Measurements from ENCODE around the gene ANKRD22.
A peak's percentile ranks its signal among the peaks of the same experiment; 100 is the strongest.

The ANKRD22 gene

GRCh38 chr10:88854684-88855083 lies 3.0 kb upstream of the ANKRD22 start:
- TF ChIP-seq USF1 (IDR thresholded peaks at IDR 0.05): no peak
- TF ChIP-seq YY1 (IDR thresholded peaks at IDR 0.05; ENCODE audit: low read depth): no peak
- no peak for TF ChIP-seq RAD21 (IDR thresholded peaks at IDR 0.05; ENCODE audit: low read depth)
- TF ChIP-seq EP300 (IDR thresholded peaks at IDR 0.05; ENCODE audit: borderline replicate concordance): no peak
- TF ChIP-seq FOXM1 (IDR thresholded peaks at IDR 0.05; ENCODE audit: borderline replicate concordance, low read depth): no peak
- TF ChIP-seq TEAD4 (IDR thresholded peaks at IDR 0.05): no peak
- TF ChIP-seq CEBPB (IDR thresholded peaks at IDR 0.05): no peak
- no peak for TF ChIP-seq TCF12 (IDR thresholded peaks at IDR 0.05; ENCODE audit: low read depth)
- no peak for TF ChIP-seq NFIC (IDR thresholded peaks at IDR 0.05)
- TF ChIP-seq CREB1 (IDR thresholded peaks at IDR 0.05; ENCODE audit: low read depth): no peak
- no peak for TF ChIP-seq EGR1 (IDR thresholded peaks at IDR 0.05)
- no peak for TF ChIP-seq REST (IDR thresholded peaks at IDR 0.05; ENCODE audit: low read depth)
- no peak for TF ChIP-seq TAF1 (IDR thresholded peaks at IDR 0.05; ENCODE audit: low read depth)
- TF ChIP-seq MAX (IDR thresholded peaks at IDR 0.05): no peak

GRCh38 chr10:88853155-88853881 lies 1.7 kb upstream of the ANKRD22 start:
- TF ChIP-seq CEBPB (IDR thresholded peaks at IDR 0.05): peak; percentile 45; the same call in 1 of the 2 replicates
- TF ChIP-seq NFIC (IDR thresholded peaks at IDR 0.05): no peak
- TF ChIP-seq RAD21 (IDR thresholded peaks at IDR 0.05; ENCODE audit: low read depth): no peak

- TF ChIP-seq TCF12 (IDR thresholded peaks at IDR 0.05; ENCODE audit: low read depth) (no peak), TEAD4 (IDR thresholded peaks at IDR 0.05) (no peak), EP300 (IDR thresholded peaks at IDR 0.05; ENCODE audit: borderline replicate concordance) (no peak), RAD21 (IDR thresholded peaks at IDR 0.05; ENCODE audit: low read depth) (no peak), FOXM1 (IDR thresholded peaks at IDR 0.05; ENCODE audit: borderline replicate concordance, low read depth) (no peak), REST (IDR thresholded peaks at IDR 0.05; ENCODE audit: low read depth) (no peak), TAF1 (IDR thresholded peaks at IDR 0.05; ENCODE audit: low read depth) (no peak), CREB1 (IDR thresholded peaks at IDR 0.05; ENCODE audit: low read depth) (no peak), MAX (IDR thresholded peaks at IDR 0.05) (no peak), ZBTB7A (IDR thresholded peaks at IDR 0.05; ENCODE audit: low read depth) (no peak), CEBPB (IDR thresholded peaks at IDR 0.05) (no peak), EGR1 (IDR thresholded peaks at IDR 0.05) (no peak), USF1 (IDR thresholded peaks at IDR 0.05) (no peak), YY1 (IDR thresholded peaks at IDR 0.05; ENCODE audit: low read depth) (no peak), NFIC (IDR thresholded peaks at IDR 0.05) (no peak)
These were observed 683 bp upstream of the ANKRD22 start for GRCh38 chr10:88852327-88852726.

- TF ChIP-seq CREB1 (IDR thresholded peaks at IDR 0.05; ENCODE audit: low read depth) (no peak), USF1 (IDR thresholded peaks at IDR 0.05) (no peak), TEAD4 (IDR thresholded peaks at IDR 0.05) (no peak), YY1 (IDR thresholded peaks at IDR 0.05; ENCODE audit: low read depth) (no peak), RAD21 (IDR thresholded peaks at IDR 0.05; ENCODE audit: low read depth) (no peak)
These were observed 932 bp downstream of the ANKRD22 start for GRCh38 chr10:88850712-88851111.

GRCh38 chr10:88849234-88849633 lies 2.4 kb downstream of the ANKRD22 start:
- TF ChIP-seq YY1 (IDR thresholded peaks at IDR 0.05; ENCODE audit: low read depth) (no peak), TAF1 (IDR thresholded peaks at IDR 0.05; ENCODE audit: low read depth) (no peak), EGR1 (IDR thresholded peaks at IDR 0.05) (no peak), EP300 (IDR thresholded peaks at IDR 0.05; ENCODE audit: borderline replicate concordance) (no peak), NFIC (IDR thresholded peaks at IDR 0.05) (no peak), CREB1 (IDR thresholded peaks at IDR 0.05; ENCODE audit: low read depth) (no peak), REST (IDR thresholded peaks at IDR 0.05; ENCODE audit: low read depth) (no peak), TEAD4 (IDR thresholded peaks at IDR 0.05) (no peak), TCF12 (IDR thresholded peaks at IDR 0.05; ENCODE audit: low read depth) (no peak), RAD21 (IDR thresholded peaks at IDR 0.05; ENCODE audit: low read depth) (no peak), ZBTB7A (IDR thresholded peaks at IDR 0.05; ENCODE audit: low read depth) (no peak), MAX (IDR thresholded peaks at IDR 0.05) (no peak), USF1 (IDR thresholded peaks at IDR 0.05) (no peak), CEBPB (IDR thresholded peaks at IDR 0.05) (no peak)
